Liver (tissue), 3 donors: Measurements from ENCODE around the gene SNX9.

Experiments
- RAD21 ChIP-seq, 2 donors: IDR thresholded peaks; 2 replicates each; pipeline ENCODE4 v1.6.1; 2016; ENCODE audit warnings: antibody characterized with exemption in 2 of 2, mild to moderate bottlenecking in 2 of 2
- TF ChIP-seq, protein P1 (sequence below): IDR thresholded peaks from 2 replicates; pipeline ENCODE4 v1.6.1; 2016; ENCODE audit warnings: antibody characterized with exemption
- TF ChIP-seq, protein P2 (sequence below): fragments of 150-350 bp; IDR thresholded peaks from 2 replicates; pipeline ENCODE4 v1.5.1; 2017; ENCODE audit warnings: improper control_type of control experiment, low read depth, low read length; ENCODE audit not compliant: missing input control
- TF ChIP-seq, protein P3 (sequence below): IDR thresholded peaks from 2 replicates; pipeline ENCODE4 v1.6.1; 2016; ENCODE audit warnings: antibody characterized with exemption
- TF ChIP-seq, protein P4 (sequence below): IDR thresholded peaks from 2 replicates; pipeline ENCODE4 v1.6.1; 2016; ENCODE audit warnings: antibody characterized with exemption, mild to moderate bottlenecking
- donor health status: healthy.
- donor health status: healthy.

DNA sequence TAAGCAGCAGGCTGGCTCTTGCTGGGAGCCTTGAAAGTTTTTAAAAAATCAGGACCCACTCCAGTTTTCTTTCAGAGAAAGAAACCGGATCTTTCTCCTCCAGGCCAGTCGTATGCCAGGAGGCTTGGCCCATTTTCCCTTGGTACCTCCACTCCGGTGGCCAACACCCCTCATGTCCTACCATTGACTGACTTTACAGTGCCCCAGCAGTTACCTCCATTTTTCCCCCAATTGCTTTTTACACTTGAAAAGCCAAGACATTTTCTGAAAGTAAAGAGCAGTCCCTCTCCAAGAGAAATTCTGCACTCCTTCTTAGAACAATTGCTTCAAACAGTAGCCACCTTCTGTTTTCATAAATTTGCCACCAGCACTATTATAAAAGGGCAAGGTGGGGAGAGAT lies 47.7 kb upstream of the SNX9 start:
- TF ChIP-seq, protein P1, sequence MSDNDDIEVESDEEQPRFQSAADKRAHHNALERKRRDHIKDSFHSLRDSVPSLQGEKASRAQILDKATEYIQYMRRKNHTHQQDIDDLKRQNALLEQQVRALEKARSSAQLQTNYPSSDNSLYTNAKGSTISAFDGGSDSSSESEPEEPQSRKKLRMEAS = no peak
- TF ChIP-seq, protein P2, sequence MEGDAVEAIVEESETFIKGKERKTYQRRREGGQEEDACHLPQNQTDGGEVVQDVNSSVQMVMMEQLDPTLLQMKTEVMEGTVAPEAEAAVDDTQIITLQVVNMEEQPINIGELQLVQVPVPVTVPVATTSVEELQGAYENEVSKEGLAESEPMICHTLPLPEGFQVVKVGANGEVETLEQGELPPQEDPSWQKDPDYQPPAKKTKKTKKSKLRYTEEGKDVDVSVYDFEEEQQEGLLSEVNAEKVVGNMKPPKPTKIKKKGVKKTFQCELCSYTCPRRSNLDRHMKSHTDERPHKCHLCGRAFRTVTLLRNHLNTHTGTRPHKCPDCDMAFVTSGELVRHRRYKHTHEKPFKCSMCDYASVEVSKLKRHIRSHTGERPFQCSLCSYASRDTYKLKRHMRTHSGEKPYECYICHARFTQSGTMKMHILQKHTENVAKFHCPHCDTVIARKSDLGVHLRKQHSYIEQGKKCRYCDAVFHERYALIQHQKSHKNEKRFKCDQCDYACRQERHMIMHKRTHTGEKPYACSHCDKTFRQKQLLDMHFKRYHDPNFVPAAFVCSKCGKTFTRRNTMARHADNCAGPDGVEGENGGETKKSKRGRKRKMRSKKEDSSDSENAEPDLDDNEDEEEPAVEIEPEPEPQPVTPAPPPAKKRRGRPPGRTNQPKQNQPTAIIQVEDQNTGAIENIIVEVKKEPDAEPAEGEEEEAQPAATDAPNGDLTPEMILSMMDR = no peak
- no peak for TF ChIP-seq RAD21 (IDR thresholded peaks at IDR 0.05)
- TF ChIP-seq, protein P3, sequence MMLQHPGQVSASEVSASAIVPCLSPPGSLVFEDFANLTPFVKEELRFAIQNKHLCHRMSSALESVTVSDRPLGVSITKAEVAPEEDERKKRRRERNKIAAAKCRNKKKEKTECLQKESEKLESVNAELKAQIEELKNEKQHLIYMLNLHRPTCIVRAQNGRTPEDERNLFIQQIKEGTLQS = no peak
- TF ChIP-seq, protein P4, sequence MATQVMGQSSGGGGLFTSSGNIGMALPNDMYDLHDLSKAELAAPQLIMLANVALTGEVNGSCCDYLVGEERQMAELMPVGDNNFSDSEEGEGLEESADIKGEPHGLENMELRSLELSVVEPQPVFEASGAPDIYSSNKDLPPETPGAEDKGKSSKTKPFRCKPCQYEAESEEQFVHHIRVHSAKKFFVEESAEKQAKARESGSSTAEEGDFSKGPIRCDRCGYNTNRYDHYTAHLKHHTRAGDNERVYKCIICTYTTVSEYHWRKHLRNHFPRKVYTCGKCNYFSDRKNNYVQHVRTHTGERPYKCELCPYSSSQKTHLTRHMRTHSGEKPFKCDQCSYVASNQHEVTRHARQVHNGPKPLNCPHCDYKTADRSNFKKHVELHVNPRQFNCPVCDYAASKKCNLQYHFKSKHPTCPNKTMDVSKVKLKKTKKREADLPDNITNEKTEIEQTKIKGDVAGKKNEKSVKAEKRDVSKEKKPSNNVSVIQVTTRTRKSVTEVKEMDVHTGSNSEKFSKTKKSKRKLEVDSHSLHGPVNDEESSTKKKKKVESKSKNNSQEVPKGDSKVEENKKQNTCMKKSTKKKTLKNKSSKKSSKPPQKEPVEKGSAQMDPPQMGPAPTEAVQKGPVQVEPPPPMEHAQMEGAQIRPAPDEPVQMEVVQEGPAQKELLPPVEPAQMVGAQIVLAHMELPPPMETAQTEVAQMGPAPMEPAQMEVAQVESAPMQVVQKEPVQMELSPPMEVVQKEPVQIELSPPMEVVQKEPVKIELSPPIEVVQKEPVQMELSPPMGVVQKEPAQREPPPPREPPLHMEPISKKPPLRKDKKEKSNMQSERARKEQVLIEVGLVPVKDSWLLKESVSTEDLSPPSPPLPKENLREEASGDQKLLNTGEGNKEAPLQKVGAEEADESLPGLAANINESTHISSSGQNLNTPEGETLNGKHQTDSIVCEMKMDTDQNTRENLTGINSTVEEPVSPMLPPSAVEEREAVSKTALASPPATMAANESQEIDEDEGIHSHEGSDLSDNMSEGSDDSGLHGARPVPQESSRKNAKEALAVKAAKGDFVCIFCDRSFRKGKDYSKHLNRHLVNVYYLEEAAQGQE = no peak
